Rectal smooth muscle tissue (tissue), 1 donor: ENCODE data around the gene KCNG1.

ENCODE experiments used
- H3K27ac ChIP-seq: one replicate; pipeline ENCODE4 v1.7.0; 2013; ENCODE audit warnings: low read depth, low read length, inconsistent platforms
- H3K27me3 ChIP-seq: one replicate; pipeline ENCODE4 v1.7.0; 2013; ENCODE audit warnings: low read length; ENCODE audit not compliant: control insufficient read depth, insufficient read depth
- H3K36me3 ChIP-seq: one replicate; pipeline ENCODE4 v1.7.0; 2013; ENCODE audit warnings: low read length; ENCODE audit not compliant: control insufficient read depth, insufficient read depth
- H3K4me1 ChIP-seq: one replicate; pipeline ENCODE4 v1.7.0; 2013; ENCODE audit warnings: low read length; ENCODE audit not compliant: control insufficient read depth, insufficient read depth
- H3K4me3 ChIP-seq: one replicate; pipeline ENCODE4 v1.7.0; 2013; ENCODE audit warnings: low read length
- H3K9ac ChIP-seq: one replicate; pipeline ENCODE4 v1.7.0; 2013; ENCODE audit warnings: low read length

The KCNG1 gene

GRCh38 chr20:51005214-51005613 lies 17.7 kb downstream of the KCNG1 start:
- Histone ChIP-seq H3K36me3 (no peaks in the 10 kb centered on the region), H3K9ac (no peak overlapping the region), H3K4me3 (no peak overlapping the region), H3K4me1 (no peaks in the 10 kb centered on the region), H3K27me3 (peaks cover 3% of the 10 kb centered on the region), H3K27ac (no peak overlapping the region)

- Histone ChIP-seq H3K27ac (no peak overlapping the region), H3K27me3 (peaks cover 3% of the 10 kb centered on the region)
Observed at GRCh38 chr20:51004781-51005180, 18.1 kb downstream of the KCNG1 start.

GRCh38 chr20:51004305-51004727 lies 18.6 kb downstream of the KCNG1 start:
- Histone ChIP-seq H3K4me1 (no peaks in the 10 kb centered on the region), H3K4me3 (no peak overlapping the region), H3K36me3 (no peaks in the 10 kb centered on the region), H3K9ac (no peak overlapping the region), H3K27me3 (peaks cover 2% of the 10 kb centered on the region), H3K27ac (no peak overlapping the region)

More at GRCh38 chr20:51004781-51005180, 18.1 kb downstream of the KCNG1 start:
- no peaks in the 10 kb centered on the region for H3K36me3 ChIP-seq
- no peaks in the 10 kb centered on the region for H3K4me1 ChIP-seq
- no peak overlapping the region for H3K4me3 ChIP-seq
- no peak overlapping the region for H3K9ac ChIP-seq

GRCh38 chr20:51003753-51004152 lies 19.2 kb downstream of the KCNG1 start:
- Histone ChIP-seq H3K36me3 (no peaks in the 10 kb centered on the region), H3K4me3 (no peak overlapping the region), H3K9ac (no peak overlapping the region), H3K27ac (no peak overlapping the region), H3K4me1 (no peaks in the 10 kb centered on the region), H3K27me3 (peaks cover 4% of the 10 kb centered on the region)

GRCh38 chr20:51002633-51003032 lies 20.3 kb downstream of the KCNG1 start:
- Histone ChIP-seq H3K27me3 (peaks cover 4% of the 10 kb centered on the region), H3K9ac (no peak overlapping the region), H3K27ac (no peak overlapping the region), H3K36me3 (no peaks in the 10 kb centered on the region), H3K4me3 (no peak overlapping the region), H3K4me1 (no peaks in the 10 kb centered on the region)

- Histone ChIP-seq H3K27me3 (peaks cover 4% of the 10 kb centered on the region), H3K36me3 (no peaks in the 10 kb centered on the region), H3K4me1 (no peaks in the 10 kb centered on the region), H3K9ac (no peak overlapping the region), H3K27ac (no peak overlapping the region), H3K4me3 (no peak overlapping the region)
Observed at GRCh38 chr20:51001430-51002265, 21.3 kb downstream of the KCNG1 start.

GRCh38 chr20:50999355-50999754 lies 23.6 kb downstream of the KCNG1 start:
- Histone ChIP-seq H3K27ac (no peak overlapping the region), H3K4me1 (no peaks in the 10 kb centered on the region), H3K36me3 (no peaks in the 10 kb centered on the region), H3K9ac (no peak overlapping the region), H3K4me3 (no peak overlapping the region), H3K27me3 (peaks cover 4% of the 10 kb centered on the region)

GRCh38 chr20:50996901-50997865 lies 25.7 kb downstream of the KCNG1 start:
- Histone ChIP-seq H3K4me3 (no peak overlapping the region), H3K27me3 (peaks cover 4% of the 10 kb centered on the region), H3K9ac (no peak overlapping the region), H3K4me1 (no peaks in the 10 kb centered on the region), H3K27ac (no peak overlapping the region), H3K36me3 (no peaks in the 10 kb centered on the region)

GRCh38 chr20:50995506-50995905 lies 27.4 kb downstream of the KCNG1 start:
- Histone ChIP-seq H3K4me1 (no peaks in the 10 kb centered on the region), H3K9ac (no peak overlapping the region), H3K36me3 (no peaks in the 10 kb centered on the region), H3K4me3 (no peak overlapping the region), H3K27ac (no peak overlapping the region), H3K27me3 (peaks cover 4% of the 10 kb centered on the region)

- H3K4me1 ChIP-seq: no peaks in the 10 kb centered on the region
- H3K36me3 ChIP-seq: no peaks in the 10 kb centered on the region
- peaks cover 1% of the 10 kb centered on the region for H3K27me3 ChIP-seq
- H3K4me3 ChIP-seq: no peak overlapping the region
- no peak overlapping the region for H3K9ac ChIP-seq
- no peak overlapping the region for H3K27ac ChIP-seq
Observed at GRCh38 chr20:50993876-50994275, 29.0 kb downstream of the KCNG1 start.

- no peaks in the 10 kb centered on the region for H3K4me1 ChIP-seq
- H3K9ac ChIP-seq: no peak overlapping the region
- no peak overlapping the region for H3K4me3 ChIP-seq
- no peaks in the 10 kb centered on the region for H3K36me3 ChIP-seq
- no peaks in the 10 kb centered on the region for H3K27me3 ChIP-seq
- no peak overlapping the region for H3K27ac ChIP-seq
Observed at GRCh38 chr20:50992733-50993457, 30.0 kb downstream of the KCNG1 start.

GRCh38 chr20:50992336-50992732 lies 30.6 kb downstream of the KCNG1 start:
- H3K27me3 ChIP-seq: no peaks in the 10 kb centered on the region
- no peaks in the 10 kb centered on the region for H3K36me3 ChIP-seq
- H3K4me1 ChIP-seq: no peaks in the 10 kb centered on the region
- H3K9ac ChIP-seq: no peak overlapping the region
- H3K4me3 ChIP-seq: no peak overlapping the region
- no peak overlapping the region for H3K27ac ChIP-seq
